GM12891 (cell line): ENCODE results near the gene SLC22A2.

Experiments
- DNase-seq: peaks from one replicate; pipeline ENCODE4 v3.0.0; 2011; ENCODE audit warnings: low spot score; ENCODE audit not compliant: insufficient read length
- FAIRE-seq: peaks from 2 replicates; lab custom pipeline; 2011; peaks lifted over from hg19 to GRCh38; lab: Jason Lieb, UNC
- PAX5 ChIP-seq: IDR thresholded peaks from 2 replicates; pipeline ENCODE4 v1.6.1; 2011; ENCODE audit warnings: low read length, moderate library complexity, mild to moderate bottlenecking; ENCODE audit not compliant: insufficient read depth, severe bottlenecking
- POLR2A ChIP-seq: IDR thresholded peaks from 2 replicates; pipeline ENCODE4 v1.6.1; 2011; ENCODE audit warnings: low read depth, low read length, control low read depth
- POLR2AphosphoS5 ChIP-seq: IDR thresholded peaks from 2 replicates; pipeline ENCODE4 v1.6.1; 2011; ENCODE audit warnings: low read depth, low read length, control low read depth
- POU2F2 ChIP-seq: IDR thresholded peaks from 2 replicates; pipeline ENCODE4 v1.6.1; 2011; ENCODE audit warnings: low read depth, mild to moderate bottlenecking, control low read depth, low read length, moderate library complexity
- SPI1 ChIP-seq: IDR thresholded peaks from 2 replicates; pipeline ENCODE4 v1.6.1; 2011; ENCODE audit warnings: low read depth, low read length, control low read depth
- TAF1 ChIP-seq: IDR thresholded peaks from 2 replicates; pipeline ENCODE4 v1.6.1; 2011; ENCODE audit warnings: low read depth, low read length, control low read depth

Gene SLC22A2

GRCh38 chr6:160227769-160228161 is 30.9 kb downstream of the SLC22A2 start:
- DNase-seq = no peak
- no peak for FAIRE-seq
- TF ChIP-seq POU2F2 (no peak), TAF1 (no peak), PAX5 (no peak), POLR2AphosphoS5 (no peak), SPI1 (no peak), POLR2A (no peak)

DNA sequence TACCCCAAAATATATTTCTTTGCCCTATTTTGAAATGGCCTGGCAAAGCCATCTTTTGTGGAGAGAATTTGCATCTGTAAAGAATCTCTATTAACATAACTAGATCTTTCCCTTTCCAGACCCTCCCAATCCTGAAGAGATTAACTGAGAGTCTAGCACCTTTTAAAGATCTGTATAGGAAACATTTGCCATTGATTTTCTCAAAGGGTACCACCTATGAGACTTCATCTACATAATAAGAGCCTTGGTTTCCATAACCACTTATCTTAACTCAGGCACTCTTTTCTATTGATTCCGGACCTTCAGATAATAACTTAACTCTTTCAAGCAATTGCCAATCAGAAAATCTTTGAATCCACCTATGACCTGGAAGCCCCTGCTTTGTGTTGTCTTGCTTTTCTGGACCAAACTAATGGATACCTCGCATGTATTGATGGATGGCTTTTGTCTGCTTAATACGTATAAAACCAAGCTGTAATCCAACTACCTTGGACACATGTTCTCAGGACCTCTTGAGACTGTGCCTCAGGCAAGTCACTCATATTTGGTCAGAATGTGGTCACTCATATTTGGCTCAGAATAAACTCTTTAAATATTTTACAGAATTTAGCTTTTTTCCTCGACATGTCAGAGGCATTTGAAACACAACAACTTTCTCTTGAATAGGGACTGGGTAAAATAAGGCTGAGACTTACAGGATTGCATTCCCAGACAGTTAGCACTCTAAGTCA is 31.4 kb downstream of the SLC22A2 start:
- FAIRE-seq (no peak), DNase-seq (no peak)
- no peak for TF ChIP-seq POU2F2
- TF ChIP-seq PAX5 = no peak
- no peak for TF ChIP-seq POLR2AphosphoS5
- no peak for TF ChIP-seq POLR2A
- TF ChIP-seq SPI1 = no peak

DNA sequence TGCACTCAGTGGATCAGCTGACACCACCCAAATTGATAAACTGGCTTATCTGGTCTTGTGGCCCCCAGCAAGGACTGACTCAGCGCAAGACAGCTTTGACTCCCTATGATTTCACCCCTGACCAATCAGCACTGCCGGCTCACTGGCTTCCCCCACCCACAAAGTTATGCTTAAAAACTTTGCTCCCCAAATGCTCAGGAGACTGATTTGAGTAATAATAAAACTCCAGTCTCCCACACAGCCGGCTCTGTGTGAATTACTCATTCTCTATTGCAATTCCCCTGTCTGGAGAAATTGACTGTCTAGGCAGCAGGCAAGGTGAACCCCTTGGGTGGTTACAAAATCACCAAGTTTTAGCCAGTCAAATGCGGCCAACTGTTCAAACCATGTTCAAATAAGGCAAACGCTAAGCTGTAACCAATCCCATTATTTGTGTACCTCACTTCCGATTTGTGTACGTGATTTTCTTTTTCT is 32.5 kb downstream of the SLC22A2 start:
- DNase-seq = no peak
- no peak for FAIRE-seq
- TF ChIP-seq POLR2A (no peak), POLR2AphosphoS5 (no peak), SPI1 (no peak), POU2F2 (no peak), PAX5 (no peak), TAF1 (no peak)

DNA sequence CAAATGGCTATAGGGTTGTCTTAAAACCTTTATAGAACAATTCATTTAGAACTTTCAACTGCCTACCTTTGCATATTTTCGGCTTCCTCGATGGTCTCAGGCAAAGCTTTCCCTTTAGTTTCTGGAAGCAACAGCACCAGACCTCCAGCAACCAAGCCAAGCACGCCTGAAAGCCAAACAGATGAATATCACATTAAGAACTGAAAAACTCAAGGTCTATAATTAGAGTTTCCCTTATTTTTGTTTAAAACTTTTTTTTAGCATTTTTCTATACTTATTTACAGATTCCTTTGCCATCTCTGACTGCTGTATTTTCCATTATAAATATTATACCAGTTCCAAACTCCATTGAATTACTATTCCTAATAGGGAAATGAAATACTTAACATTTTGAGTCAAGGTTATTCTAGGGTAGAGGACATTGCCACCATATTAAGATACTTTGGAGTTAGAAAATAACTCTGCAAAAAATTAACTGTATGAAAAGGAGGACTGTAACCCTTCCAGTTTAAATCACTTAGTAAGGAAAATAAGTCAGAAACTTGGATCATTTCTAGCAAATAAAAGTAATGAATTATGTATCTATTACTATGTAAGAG is 33.9 kb downstream of the SLC22A2 start:
- no peak for FAIRE-seq
- TF ChIP-seq POU2F2 = no peak
- no peak for TF ChIP-seq POLR2AphosphoS5
- TF ChIP-seq TAF1 = no peak
- TF ChIP-seq PAX5 = no peak
- DNase-seq = no peak

DNA sequence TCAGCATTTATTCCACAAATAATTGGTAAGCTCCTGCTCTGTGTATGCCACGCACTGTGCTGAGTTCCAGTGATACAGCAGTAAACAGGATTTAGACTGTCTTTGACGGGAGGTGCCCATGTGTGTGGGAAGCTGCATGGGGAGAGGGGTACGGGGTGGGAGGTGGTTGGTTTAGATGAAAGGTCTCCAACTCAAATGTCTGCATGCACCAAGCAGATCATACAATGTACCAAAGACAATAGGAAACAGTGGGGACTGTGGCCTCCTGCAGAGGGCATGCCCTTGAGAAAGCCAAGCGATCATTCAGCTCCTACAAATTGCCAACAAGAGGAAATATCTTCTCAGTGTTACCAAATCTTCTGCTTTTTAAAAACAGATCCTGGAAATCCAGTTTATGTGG is 36.1 kb downstream of the SLC22A2 start:
- FAIRE-seq (no peak), DNase-seq (no peak)
- TF ChIP-seq POLR2A = no peak
- no peak for TF ChIP-seq POU2F2
- no peak for TF ChIP-seq TAF1
- no peak for TF ChIP-seq SPI1
- no peak for TF ChIP-seq PAX5
- no peak for TF ChIP-seq POLR2AphosphoS5

DNA sequence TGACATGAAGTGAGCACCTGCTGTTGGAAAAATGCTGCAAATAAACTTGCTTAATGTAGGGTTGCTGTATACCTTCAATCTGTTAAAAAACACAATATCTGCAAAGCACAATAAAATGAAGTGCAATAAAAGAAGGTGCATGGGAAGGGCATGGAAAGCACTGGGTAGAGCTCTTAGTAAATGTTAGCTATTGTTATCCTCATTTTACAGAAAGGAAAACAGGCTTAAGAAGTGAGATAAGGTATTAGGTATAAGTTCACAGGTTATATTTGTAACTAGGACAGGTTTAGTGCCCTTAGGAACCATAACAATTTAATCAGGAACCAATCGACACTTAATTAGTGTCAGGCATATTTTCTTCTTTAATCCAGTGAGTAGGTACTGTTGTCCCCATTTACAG is 36.7 kb downstream of the SLC22A2 start:
- FAIRE-seq (no peak), DNase-seq (no peak)
- no peak for TF ChIP-seq TAF1
- no peak for TF ChIP-seq PAX5
- TF ChIP-seq POLR2A = no peak
- no peak for TF ChIP-seq POLR2AphosphoS5
- TF ChIP-seq SPI1 = no peak
- TF ChIP-seq POU2F2 = no peak

DNA sequence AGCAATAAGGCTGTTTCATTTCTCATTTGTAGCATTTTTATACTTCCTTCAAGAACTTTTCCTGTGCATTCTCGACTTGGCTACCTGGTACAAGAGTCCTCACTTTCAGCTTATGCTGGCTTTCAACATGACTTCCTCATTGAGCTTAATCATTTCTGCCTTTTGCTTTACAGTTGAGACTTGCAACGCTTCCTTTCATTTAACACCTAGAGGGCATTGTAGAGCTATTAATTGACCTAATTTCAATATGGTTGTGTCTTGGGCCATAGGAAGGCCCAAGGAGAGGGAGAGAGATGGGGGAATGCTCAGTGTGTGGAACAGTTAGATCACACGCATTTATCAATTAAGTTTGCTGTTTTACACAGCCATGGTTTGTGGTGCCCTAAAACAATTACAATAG is 37.2 kb downstream of the SLC22A2 start:
- no peak for DNase-seq
- TF ChIP-seq SPI1 = no peak
- TF ChIP-seq TAF1 = no peak
- TF ChIP-seq POLR2AphosphoS5 = no peak
- no peak for TF ChIP-seq POU2F2
- TF ChIP-seq PAX5 = no peak
- no peak for TF ChIP-seq POLR2A
- no peak for FAIRE-seq

- peak; percentile 81 for FAIRE-seq
- DNase-seq = no peak
- no peak for TF ChIP-seq POU2F2
- TF ChIP-seq POLR2AphosphoS5 = no peak
- no peak for TF ChIP-seq TAF1
- TF ChIP-seq PAX5 = no peak
- TF ChIP-seq SPI1 = no peak
- TF ChIP-seq POLR2A = no peak
Observed at GRCh38 chr6:160218810-160219209, 39.8 kb downstream of the SLC22A2 start.

GRCh38 chr6:160217863-160218262 is 40.8 kb downstream of the SLC22A2 start:
- no peak for FAIRE-seq
- no peak for DNase-seq
- no peak for TF ChIP-seq POLR2AphosphoS5
- TF ChIP-seq SPI1 = no peak
- TF ChIP-seq POU2F2 = no peak
- TF ChIP-seq POLR2A = no peak
- TF ChIP-seq TAF1 = no peak
- TF ChIP-seq PAX5 = no peak

DNA sequence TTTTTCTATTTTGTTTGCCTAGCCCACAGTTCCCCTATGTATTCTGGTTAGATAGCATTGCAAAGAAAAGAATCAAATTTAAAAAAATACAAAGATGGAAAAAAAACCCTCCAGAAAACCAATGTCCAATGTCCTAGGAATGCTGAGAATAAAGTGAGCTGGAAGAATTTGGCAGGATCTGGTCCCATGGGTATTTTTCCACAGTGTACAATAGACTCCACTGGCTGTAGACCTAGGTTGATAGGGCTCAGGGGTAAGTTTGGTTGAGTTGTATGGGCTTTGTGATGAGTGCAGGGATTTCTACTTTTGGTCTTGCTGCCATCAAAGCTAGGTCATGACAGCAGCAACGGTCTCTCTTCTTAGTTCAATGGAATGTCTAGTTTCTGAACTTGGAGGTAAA is 41.5 kb downstream of the SLC22A2 start:
- TF ChIP-seq PAX5 = no peak
- TF ChIP-seq POU2F2 = no peak
- TF ChIP-seq POLR2A = no peak
- TF ChIP-seq POLR2AphosphoS5 = no peak
- no peak for TF ChIP-seq TAF1
- no peak for TF ChIP-seq SPI1
- FAIRE-seq (no peak), DNase-seq (no peak)
